GM12865 (cell line): ENCODE measurements around the gene PATL1.

Experiments
- DNase-seq: peaks from one replicate; pipeline ENCODE4 v3.0.0; 2010; ENCODE audit warnings: low read depth
- H3K4me3 ChIP-seq: 2 replicates; pipeline ENCODE4 v1.5.1; 2011; ENCODE audit warnings: mild to moderate bottlenecking, low read depth, low read length, control low read depth
- CTCF ChIP-seq: IDR thresholded peaks from 2 replicates; pipeline ENCODE4 v1.5.1; 2011; ENCODE audit warnings: low read length, control low read depth, low read depth, inconsistent platforms; ENCODE audit not compliant: insufficient read depth; ENCODE audit errors: missing control alignments

The PATL1 gene

GRCh38 chr11:59659981-59660380 lies 8.9 kb downstream of the PATL1 start:
- H3K4me3 ChIP-seq = no peak overlapping the region
- TF ChIP-seq CTCF = no peak
- DNase-seq = no peak

GRCh38 chr11:59658036-59658435 lies 10.8 kb downstream of the PATL1 start:
- H3K4me3 ChIP-seq = no peak overlapping the region
- TF ChIP-seq CTCF = no peak
- DNase-seq = no peak

DNA sequence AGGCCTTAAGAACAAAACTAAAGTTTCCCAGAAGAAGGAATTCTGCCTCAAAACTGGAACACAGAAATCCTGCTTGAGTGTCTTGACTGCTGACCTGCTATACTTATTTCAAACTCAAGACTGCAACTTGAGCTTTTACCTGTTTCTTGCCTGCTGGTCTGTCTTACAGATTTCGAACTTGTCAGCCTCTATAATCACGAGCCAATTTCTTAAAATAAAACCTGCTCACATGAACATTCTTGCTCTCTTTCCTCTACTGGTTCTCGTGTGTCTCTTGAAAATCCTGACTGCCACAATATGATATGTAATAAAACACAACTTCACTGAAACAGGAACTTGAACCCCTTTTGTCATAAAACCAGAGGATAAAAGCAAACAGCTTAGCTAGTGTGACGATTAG lies 13.9 kb downstream of the PATL1 start:
- no peak for DNase-seq

GRCh38 chr11:59647245-59647980 lies 21.4 kb downstream of the PATL1 start:
- DNase-seq = no peak
- TF ChIP-seq CTCF = no peak
- H3K4me3 ChIP-seq = no peak overlapping the region

More for the DNA sequence above, 13.9 kb downstream of the PATL1 start:
- no peak for TF ChIP-seq CTCF
- no peak overlapping the region for H3K4me3 ChIP-seq

DNA sequence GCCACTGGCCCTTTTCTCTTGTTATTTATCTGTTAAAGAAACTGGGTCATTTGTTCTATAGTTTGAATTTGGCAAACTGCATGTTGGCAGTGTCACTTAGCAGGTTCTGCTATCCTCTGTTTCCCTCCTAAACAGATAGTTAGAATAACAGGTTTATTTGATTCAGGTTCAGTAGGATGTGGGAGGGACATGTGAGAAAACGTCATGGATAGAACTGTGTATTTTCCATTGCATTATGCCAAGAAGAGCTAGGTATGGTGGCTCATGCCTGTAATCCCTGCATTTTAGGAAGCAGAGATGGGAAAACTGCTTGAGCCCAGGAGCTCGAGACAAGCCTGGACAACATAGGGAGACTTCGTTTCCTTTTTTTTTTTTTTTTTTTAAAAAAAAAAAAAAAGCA lies 24.3 kb downstream of the PATL1 start:
- H3K4me3 ChIP-seq = no peak overlapping the region
- no peak for DNase-seq
- TF ChIP-seq CTCF = no peak

GRCh38 chr11:59643390-59643789 lies 25.4 kb downstream of the PATL1 start:
- H3K4me3 ChIP-seq = no peak overlapping the region
- no peak for DNase-seq
- TF ChIP-seq CTCF = no peak

- H3K4me3 ChIP-seq = no peak overlapping the region
- TF ChIP-seq CTCF = no peak
- DNase-seq = no peak
Measured at GRCh38 chr11:59641156-59641555, 27.7 kb downstream of the PATL1 start.
